GM19452 (cell line): ENCODE data around the gene SLC24A1.
A peak's percentile ranks its signal among the peaks of the same experiment; 100 is the strongest.
"Not testable (repeated sequence)": the region's sequence is repeated elsewhere in the genome, so short reads cannot be mapped to it uniquely, and the experiment has no call there.

Source experiments
- ATAC-seq: cut with Tn5 transposase; IDR thresholded peaks from one replicate; pipeline ENCODE4 v1.9.1; 2021; ENCODE audit not compliant: unreplicated experiment

The SLC24A1 gene

GRCh38 chr15:65621638-65622037 lies at the start of gene SLC24A1:
Gene SLC24A1, plus strand, starts transcription at chr15:65621938. Its CDS starts 2,143 bp downstream, at chr15:65624081.
- ATAC-seq, result no peak

GRCh38 chr15:65571971-65572370 lies 49.8 kb upstream of the SLC24A1 start:
- ATAC-seq, result no peak

- no peak for ATAC-seq
Observed at GRCh38 chr15:65576664-65577063, 45.1 kb upstream of the SLC24A1 start.

- ATAC-seq, result no peak
Observed at GRCh38 chr15:65577129-65577996, 44.4 kb upstream of the SLC24A1 start.

- ATAC-seq, result no peak
Observed at GRCh38 chr15:65578904-65579728, 42.6 kb upstream of the SLC24A1 start.

GRCh38 chr15:65579762-65580161 lies 42.0 kb upstream of the SLC24A1 start:
- ATAC-seq, result no peak

GRCh38 chr15:65580287-65580686 lies 41.5 kb upstream of the SLC24A1 start:
- ATAC-seq, result no peak

GRCh38 chr15:65583701-65584100 lies 38.0 kb upstream of the SLC24A1 start:
- ATAC-seq, result no peak

GRCh38 chr15:65584241-65584640 lies 37.5 kb upstream of the SLC24A1 start:
- ATAC-seq, result no peak

- no peak for ATAC-seq
Observed at GRCh38 chr15:65587094-65587493, 34.6 kb upstream of the SLC24A1 start.

GRCh38 chr15:65595960-65596359 lies 25.8 kb upstream of the SLC24A1 start:
- no peak for ATAC-seq

GRCh38 chr15:65598468-65598867 lies 23.3 kb upstream of the SLC24A1 start:
- ATAC-seq, result no peak

- no peak for ATAC-seq
Observed at GRCh38 chr15:65599677-65600076, 22.1 kb upstream of the SLC24A1 start.

- no peak for ATAC-seq
Observed at GRCh38 chr15:65603134-65603533, 18.6 kb upstream of the SLC24A1 start.

- ATAC-seq, result no peak
Observed at GRCh38 chr15:65603559-65603958, 18.2 kb upstream of the SLC24A1 start.

GRCh38 chr15:65610871-65611718 lies 10.6 kb upstream of the SLC24A1 start, which contains the start of gene INTS14:
Gene INTS14, minus strand, starts transcription at chr15:65611131. Its CDS starts 3,751 bp downstream, at chr15:65607380.
- peak; percentile 94 for ATAC-seq

GRCh38 chr15:65611888-65612615 lies 9.7 kb upstream of the SLC24A1 start:
- no peak for ATAC-seq

- ATAC-seq, result no peak
Observed at GRCh38 chr15:65612616-65612946, 9.2 kb upstream of the SLC24A1 start.

- ATAC-seq, result no peak
Observed at GRCh38 chr15:65612949-65613744, 8.6 kb upstream of the SLC24A1 start.

GRCh38 chr15:65615887-65616286 lies 5.9 kb upstream of the SLC24A1 start:
- ATAC-seq, result not testable (repeated sequence)
